HEK293 (cell line): ENCODE results near the gene MYO15B.

Experiments used
- ZBTB8A ChIP-seq: fragments of 450-650 bp; formaldehyde crosslinking; IDR thresholded peaks from 2 replicates; pipeline ENCODE4 v1.5.1; 2016; ENCODE audit warnings: missing biosample characterization, missing genetic modification characterization
- ZNF157 ChIP-seq: fragments of 450-650 bp; formaldehyde crosslinking; IDR thresholded peaks from 2 replicates; pipeline ENCODE4 v1.5.1; 2016; ENCODE audit warnings: missing biosample characterization, missing genetic modification characterization

DNA sequence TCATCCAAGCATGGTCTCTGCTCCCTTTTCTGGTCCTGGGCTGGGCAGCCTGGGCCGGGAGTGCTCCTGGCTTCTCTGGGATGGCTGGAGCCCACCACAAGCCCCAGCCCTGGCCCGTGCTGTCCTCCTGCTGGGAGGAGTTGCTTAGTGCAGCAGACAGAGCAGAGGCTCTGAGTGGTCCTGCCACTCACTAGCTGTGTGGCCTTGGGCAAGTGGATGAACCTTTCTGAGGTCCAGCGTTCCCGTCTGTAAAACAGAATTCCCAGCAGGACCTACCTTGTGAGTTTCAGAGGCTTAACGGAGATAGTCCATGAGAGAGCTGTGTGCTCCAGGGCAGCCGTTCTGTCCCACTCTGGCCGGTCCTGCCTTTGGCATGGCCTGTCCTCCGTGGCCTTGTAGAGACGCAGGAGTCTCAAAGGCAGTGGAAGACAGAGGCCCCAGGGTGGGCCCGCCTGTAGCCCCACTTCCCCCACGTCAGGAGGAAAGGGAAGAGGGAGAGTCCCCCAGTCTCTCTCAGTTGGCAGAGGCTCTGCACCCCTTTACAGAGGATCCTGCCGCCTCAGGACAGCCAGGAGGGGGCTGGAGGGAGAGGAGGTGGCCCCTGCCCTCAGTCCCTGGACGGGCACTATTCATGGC is 7.8 kb downstream of the MYO15B start:
- no peak for TF ChIP-seq ZBTB8A (tag by site-specific recombination)
- TF ChIP-seq ZNF157 (tag by site-specific recombination) = no peak
